HEK293T (cell line): ENCODE data around the gene FAM90A1.
"Not testable (repeated sequence)": the region's sequence is repeated elsewhere in the genome, so short reads cannot be mapped to it uniquely, and the experiment has no call there.

ENCODE experiments used
- BHLHE40 ChIP-seq: fragments of 450-650 bp; IDR thresholded peaks from 2 replicates; pipeline ENCODE4 v1.6.1; 2016; ENCODE audit warnings: mild to moderate bottlenecking, moderate library complexity, borderline replicate concordance
- CTBP1 ChIP-seq: fragments of 450-650 bp; IDR thresholded peaks from 2 replicates; pipeline ENCODE4 v1.6.1; 2016; ENCODE audit warnings: borderline replicate concordance
- ELF4 ChIP-seq: fragments of 450-650 bp; IDR thresholded peaks from 2 replicates; pipeline ENCODE4 v1.6.1; 2017; ENCODE audit warnings: antibody characterized with exemption
- FOXA1 ChIP-seq: fragments of 450-650 bp; IDR thresholded peaks from 2 replicates; pipeline ENCODE4 v1.6.1; 2016; ENCODE audit warnings: mild to moderate bottlenecking
- FOXK2 ChIP-seq: fragments of 450-650 bp; IDR thresholded peaks from 2 replicates; pipeline ENCODE4 v1.6.1; 2016; ENCODE audit warnings: mild to moderate bottlenecking
- FOXM1 ChIP-seq: fragments of 450-650 bp; IDR thresholded peaks from 2 replicates; pipeline ENCODE4 v1.6.1; 2017; ENCODE audit warnings: mild to moderate bottlenecking, borderline replicate concordance
- HDGF ChIP-seq: fragments of 450-650 bp; IDR thresholded peaks from 2 replicates; pipeline ENCODE4 v1.6.1; 2017; ENCODE audit warnings: antibody characterized with exemption, borderline replicate concordance
- L3MBTL2 ChIP-seq: fragments of 450-650 bp; conservative IDR thresholded peaks from 2 replicates; pipeline ENCODE4 v1.6.1; 2016; ENCODE audit warnings: mild to moderate bottlenecking
- NFRKB ChIP-seq: fragments of 450-650 bp; IDR thresholded peaks from 2 replicates; pipeline ENCODE4 v1.6.1; 2016; ENCODE audit warnings: mild to moderate bottlenecking, moderate library complexity
- PKNOX1 ChIP-seq: fragments of 450-650 bp; IDR thresholded peaks from 2 replicates; pipeline ENCODE4 v1.6.1; 2016
- SP1 ChIP-seq: fragments of 450-650 bp; IDR thresholded peaks from 2 replicates; pipeline ENCODE4 v1.6.1; 2017
- SUZ12 ChIP-seq: fragments of 450-650 bp; IDR thresholded peaks from 2 replicates; pipeline ENCODE4 v1.6.1; 2016; ENCODE audit warnings: mild to moderate bottlenecking
- TARDBP ChIP-seq: fragments of 450-650 bp; IDR thresholded peaks from 2 replicates; pipeline ENCODE4 v1.6.1; 2016

GRCh38 chr12:8182923-8183322, 44.5 kb downstream of the FAM90A1 start:
- not testable (repeated sequence) for TF ChIP-seq TARDBP, NFRKB, PKNOX1, BHLHE40, FOXM1, L3MBTL2, FOXA1, SP1, FOXK2, SUZ12, ELF4, CTBP1, HDGF
